IMR-90 (cell line): ENCODE measurements around the gene CCN5. TPM values are rescaled to one million over a fixed set of nuclear protein-coding genes. Genes with fewer than 3 reads are reported as not detected.

Source experiments
- ATAC-seq: fragments of 200-7000 bp; cut with Tn5 transposase; 2 replicates; pipeline ENCODE4 v1.9.1; 2020; ENCODE audit warnings: low read depth, mild to moderate bottlenecking, moderate library complexity
- BruUV-seq: library from RNA; stranded (reverse); fragments of 400-500 nt; replicated peaks from 2 replicates; lab custom pipeline; 2021; lab: Mats Ljungman, UMichigan
- CTCF ChIA-PET: fragments of 300-600 bp; formaldehyde crosslinking; extraction: SDS; loops from one replicate; lab custom pipeline; 2021; ENCODE audit warnings: antibody characterized with exemption; lab: Yijun Ruan, JAX
- POLR2A ChIA-PET: fragments of 300-600 bp; sonication (Branson Sonifier 250); formaldehyde crosslinking; loops from one replicate; lab custom pipeline; 2022; ENCODE audit warnings: antibody characterized with exemption; ENCODE audit not compliant: unreplicated experiment; lab: Charles Lee
- DNase-seq: peaks from one replicate; pipeline ENCODE4 v3.0.0; 2013
- H2AFZ ChIP-seq: replicated peaks from 2 replicates; pipeline ENCODE3; 2013; ENCODE audit warnings: low read length, mild to moderate bottlenecking; ENCODE audit not compliant: poor library complexity
- H2AK5ac ChIP-seq: 2 replicates; pipeline ENCODE4 v1.6.1; 2013; ENCODE audit warnings: low read depth, low read length, inconsistent platforms
- H2AK9ac ChIP-seq: replicated peaks from 2 replicates; pipeline ENCODE3; 2013; ENCODE audit warnings: mild to moderate bottlenecking, low read depth, low read length, moderate library complexity; ENCODE audit not compliant: poor library complexity
- H2BK120ac ChIP-seq: 2 replicates; pipeline ENCODE4 v1.6.1; 2013; ENCODE audit warnings: low read depth, low read length, inconsistent platforms
- H2BK15ac ChIP-seq: 3 replicates; pipeline ENCODE4 v1.6.1; 2013; ENCODE audit warnings: low read depth, low read length, inconsistent platforms
- H2BK20ac ChIP-seq: 2 replicates; pipeline ENCODE4 v1.6.1; 2013; ENCODE audit warnings: low read depth, mild to moderate bottlenecking, inconsistent platforms, low read length, moderate library complexity
- H2BK5ac ChIP-seq: 2 replicates; pipeline ENCODE4 v1.6.1; 2013; ENCODE audit warnings: mild to moderate bottlenecking, low read depth, low read length, inconsistent platforms; ENCODE audit not compliant: poor library complexity, severe bottlenecking
- H3K14ac ChIP-seq: replicated peaks from 2 replicates; pipeline ENCODE4 v1.6.1; 2013; ENCODE audit warnings: low read depth, low read length, inconsistent platforms
- H3K18ac ChIP-seq: 2 replicates; pipeline ENCODE4 v1.6.1; 2013; ENCODE audit warnings: low read depth, low read length, control low read depth
- H3K23ac ChIP-seq: 2 replicates; pipeline ENCODE4 v1.6.1; 2013; ENCODE audit warnings: low read depth, low read length, inconsistent platforms
- H3K27ac ChIP-seq: 2 replicates; pipeline ENCODE4 v1.5.1; 2013; ENCODE audit warnings: mild to moderate bottlenecking, control low read depth, low read length; ENCODE audit not compliant: insufficient read depth
- H3K27me3 ChIP-seq: 2 replicates; pipeline ENCODE4 v1.6.1; 2013; ENCODE audit warnings: low read length; ENCODE audit not compliant: control insufficient read depth, insufficient read depth
- H3K36me3 ChIP-seq: 2 replicates; pipeline ENCODE4 v1.6.1; 2013; ENCODE audit warnings: low read length, mixed read lengths; ENCODE audit not compliant: control insufficient read depth, insufficient read depth
- H3K4ac ChIP-seq: 2 replicates; pipeline ENCODE4 v1.6.1; 2013; ENCODE audit warnings: low read depth, low read length, inconsistent platforms
- H3K4me1 ChIP-seq: 2 replicates; pipeline ENCODE4 v1.6.1; 2013; ENCODE audit warnings: low read length, mixed read lengths; ENCODE audit not compliant: control insufficient read depth, insufficient read depth
- H3K4me2 ChIP-seq: 2 replicates; pipeline ENCODE4 v1.6.1; 2013; ENCODE audit warnings: low read depth, mild to moderate bottlenecking, control low read depth, low read length, moderate library complexity
- H3K4me3 ChIP-seq: 2 replicates; pipeline ENCODE4 v1.5.1; 2013; ENCODE audit warnings: low read depth, mild to moderate bottlenecking, control low read depth, low read length, moderate library complexity; ENCODE audit not compliant: insufficient read depth
- H3K56ac ChIP-seq: 2 replicates; pipeline ENCODE4 v1.6.1; 2013; ENCODE audit warnings: low read length, inconsistent platforms; ENCODE audit not compliant: insufficient read depth; ENCODE audit errors: extremely low read depth
- H3K79me1 ChIP-seq, 2 experiments: 2 replicates each; pipeline ENCODE4 v1.6.1; 2013; ENCODE audit warnings: low read length in 2 of 2, inconsistent platforms in 1 of 2, low read depth in 1 of 2
- H3K9ac ChIP-seq: 2 replicates; pipeline ENCODE4 v1.6.1; 2013; ENCODE audit warnings: low read depth, low read length, control low read depth
- H3K9me1 ChIP-seq: 2 replicates; pipeline ENCODE4 v1.6.1; 2013; ENCODE audit warnings: low read length, inconsistent platforms; ENCODE audit not compliant: insufficient read depth
- H3K9me3 ChIP-seq: 2 replicates; pipeline ENCODE4 v1.6.1; 2013; ENCODE audit warnings: low read length; ENCODE audit not compliant: control insufficient read depth, insufficient read depth
- H4K20me1 ChIP-seq: 2 replicates; pipeline ENCODE4 v1.6.1; 2013; ENCODE audit warnings: low read length, inconsistent platforms; ENCODE audit not compliant: insufficient read depth
- H4K5ac ChIP-seq: 2 replicates; pipeline ENCODE4 v1.6.1; 2013; ENCODE audit warnings: mild to moderate bottlenecking, low read depth, low read length, control low read depth
- H4K8ac ChIP-seq, 2 experiments: 2 replicates each; pipeline ENCODE4 v1.6.1; 2013; ENCODE audit warnings: low read depth in 2 of 2, low read length in 2 of 2, control low read depth in 1 of 2, inconsistent platforms in 1 of 2
- H4K91ac ChIP-seq: 2 replicates; pipeline ENCODE4 v1.6.1; 2013; ENCODE audit warnings: low read depth, low read length, inconsistent platforms; ENCODE audit not compliant: insufficient read depth
- CEBPB ChIP-seq: IDR thresholded peaks from 2 replicates; pipeline ENCODE4 v1.6.1; 2012; ENCODE audit warnings: low read depth, low read length, improper control_type of control experiment
- MAFK ChIP-seq: IDR thresholded peaks from 2 replicates; pipeline ENCODE4 v1.6.1; 2012; ENCODE audit warnings: low read depth, low read length, improper control_type of control experiment
- MAZ ChIP-seq: IDR thresholded peaks from 2 replicates; pipeline ENCODE4 v1.6.1; 2012; ENCODE audit warnings: low read depth, mild to moderate bottlenecking, low read length, improper control_type of control experiment, moderate library complexity, borderline replicate concordance
- POLR2A ChIP-seq: IDR thresholded peaks from 2 replicates; pipeline ENCODE4 v1.6.1; 2012; ENCODE audit warnings: mild to moderate bottlenecking, low read depth, low read length
- RAD21 ChIP-seq: IDR thresholded peaks from 2 replicates; pipeline ENCODE4 v1.6.1; 2012; ENCODE audit warnings: low read length, improper control_type of control experiment
- SMC3 ChIP-seq: fragments of 150-350 bp; IDR thresholded peaks from 2 replicates; pipeline ENCODE4 v1.6.1; 2016; ENCODE audit warnings: low read depth, mild to moderate bottlenecking, antibody characterized with exemption, low read length, moderate library complexity
- USF2 ChIP-seq: fragments of 150-350 bp; IDR thresholded peaks from 2 replicates; pipeline ENCODE4 v1.6.1; 2017; ENCODE audit warnings: mild to moderate bottlenecking, antibody characterized with exemption, low read length, low read depth
- WGBS, 2 experiments: methylation state at CpG; one replicate each; pipeline versions ENCODE4 v1.1.5 to v1.1.7; 2013; ENCODE audit warnings: missing lambda C conversion rate in 2 of 2; ENCODE audit not compliant: insufficient read length in 1 of 2; ENCODE audit errors: extremely low coverage in 2 of 2; 5-methylcytosine and 5-hydroxymethylcytosine counted together
- dilution Hi-C: fragments of 300-500 bp; cut with HindIII; formaldehyde crosslinking; loops from one replicate; pipeline ENCODE4 v1.14.3; 2018; ENCODE audit warnings: low sequenced_read_pairs; ENCODE audit not compliant: unreplicated experiment
- in situ Hi-C: fragments of 300-500 bp; cut with MboI; formaldehyde crosslinking; loops from 3 replicates; pipeline ENCODE4 v1.14.3; 2019; ENCODE audit warnings: low sequenced_read_pairs, inconsistent platforms, mixed read lengths
- intact Hi-C: fragments of 100-400 bp; cut with micrococcal nuclease; formaldehyde crosslinking; loops from 2 replicates; pipeline ENCODE4 v1.10.0; 2022
- polyA plus RNA-seq, 3 experiments: library from polyadenylated mRNA; depleted of rRNA; stranded (reverse); fragments of >200 nt; gene quantifications; 2 replicates each; pipeline ENCODE4 v1.2.3, GENCODE V29; 2012; ENCODE audit warnings: low replicate concordance in 1 of 3
- total RNA-seq: library from RNA; depleted of rRNA; stranded (reverse); fragments of >200 nt; gene quantifications from 2 replicates; pipeline ENCODE4 v1.2.3, GENCODE V29; 2012
- TF ChIP-seq, protein P1 (sequence below): conservative IDR thresholded peaks from 2 replicates; pipeline ENCODE4 v1.5.1; 2012; ENCODE audit warnings: mild to moderate bottlenecking, low read depth, low read length, improper control_type of control experiment

Gene CCN5
- total and polyA plus RNA-seq, 2 of the 4 experiments (the other 2 are of a cell fraction): not detected

DNA sequence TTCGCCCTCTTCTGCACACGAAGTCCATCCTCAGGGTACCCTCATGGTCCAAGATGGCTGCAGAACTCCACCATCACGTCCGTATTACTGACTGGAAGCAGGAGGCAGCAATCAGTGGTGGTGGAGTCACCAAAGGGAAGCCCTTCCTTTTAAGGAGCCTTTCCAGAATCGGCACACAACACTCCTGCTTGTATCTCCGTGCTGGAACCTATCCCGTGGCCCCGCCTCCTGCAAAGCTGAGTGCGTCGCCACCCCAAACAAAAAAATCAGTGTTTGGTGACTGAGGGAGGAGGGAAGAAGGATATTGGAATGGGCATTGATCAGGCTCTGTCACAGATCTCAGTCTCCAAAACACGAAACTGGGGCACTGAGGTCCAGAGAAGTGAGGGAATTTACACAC is 5.8 kb upstream of the CCN5 start:
- Histone ChIP-seq H2BK15ac (no peak overlapping the region), H2AK9ac (no peak overlapping the region), H3K4ac (no peak overlapping the region), H3K9me1 (peaks cover 4% of the 10 kb centered on the region; the same call in 1 of the 2 replicates), H3K14ac (no peak overlapping the region), H3K27me3 (peaks cover 20% of the 10 kb centered on the region), H2BK5ac (no peak overlapping the region), H3K18ac (no peak overlapping the region), H3K9ac (no peak overlapping the region), H3K9me3 (no peaks in the 10 kb centered on the region), H4K8ac (no peak overlapping the region), H3K56ac (no peak overlapping the region), H3K36me3 (no peaks in the 10 kb centered on the region), H3K4me2 (no peak overlapping the region), H4K91ac (no peak overlapping the region), H2BK20ac (no peak overlapping the region), H2AFZ (no peak overlapping the region), H3K4me1 (peaks cover 23% of the 10 kb centered on the region), H4K20me1 (no peaks in the 10 kb centered on the region; the same call in 1 of the 2 replicates), H3K4me3 (no peak overlapping the region), H2AK5ac (0 out of 2 replicates have a peak overlapping the region, but pooled peaks have one; percentile 9), H3K27ac (no peak overlapping the region), H3K79me1 (no peaks in the 10 kb centered on the region), H2BK120ac (no peak overlapping the region), H4K5ac (no peak overlapping the region), H3K23ac (no peak overlapping the region)
- ChIA-PET POLR2A (no interaction called here), CTCF (no interaction called here)
- no TSS peak for BruUV-seq
- 100% methylated on average over 2 of the region's 11 CpGs; no CpG with 5 or more reads in 1 of the 2 experiments for WGBS, 2 experiments
- in situ Hi-C loops (no loop called here), dilution Hi-C loops (no loop called here), intact Hi-C loops (no loop called here)
- DNase-seq (no peak), ATAC-seq (no peak)
- TF ChIP-seq CEBPB: no peak
- TF ChIP-seq, protein P1, sequence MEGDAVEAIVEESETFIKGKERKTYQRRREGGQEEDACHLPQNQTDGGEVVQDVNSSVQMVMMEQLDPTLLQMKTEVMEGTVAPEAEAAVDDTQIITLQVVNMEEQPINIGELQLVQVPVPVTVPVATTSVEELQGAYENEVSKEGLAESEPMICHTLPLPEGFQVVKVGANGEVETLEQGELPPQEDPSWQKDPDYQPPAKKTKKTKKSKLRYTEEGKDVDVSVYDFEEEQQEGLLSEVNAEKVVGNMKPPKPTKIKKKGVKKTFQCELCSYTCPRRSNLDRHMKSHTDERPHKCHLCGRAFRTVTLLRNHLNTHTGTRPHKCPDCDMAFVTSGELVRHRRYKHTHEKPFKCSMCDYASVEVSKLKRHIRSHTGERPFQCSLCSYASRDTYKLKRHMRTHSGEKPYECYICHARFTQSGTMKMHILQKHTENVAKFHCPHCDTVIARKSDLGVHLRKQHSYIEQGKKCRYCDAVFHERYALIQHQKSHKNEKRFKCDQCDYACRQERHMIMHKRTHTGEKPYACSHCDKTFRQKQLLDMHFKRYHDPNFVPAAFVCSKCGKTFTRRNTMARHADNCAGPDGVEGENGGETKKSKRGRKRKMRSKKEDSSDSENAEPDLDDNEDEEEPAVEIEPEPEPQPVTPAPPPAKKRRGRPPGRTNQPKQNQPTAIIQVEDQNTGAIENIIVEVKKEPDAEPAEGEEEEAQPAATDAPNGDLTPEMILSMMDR: no peak
- TF ChIP-seq SMC3: no peak
- no peak for TF ChIP-seq USF2
- no peak for TF ChIP-seq RAD21
- TF ChIP-seq POLR2A: no peak
- no peak for TF ChIP-seq MAFK
- TF ChIP-seq MAZ: no peak
